Hindlimb muscle (tissue), 1 donor: ENCODE measurements around the gene RPRML. TPM values are rescaled to one million over a fixed set of nuclear protein-coding genes. Genes with fewer than 3 reads are reported as not detected.
"Not testable (repeated sequence)": the region's sequence is repeated elsewhere in the genome, so short reads cannot be mapped to it uniquely, and the experiment has no call there.

ENCODE experiments used
- DNase-seq: peaks from one replicate; pipeline ENCODE4 v3.0.0-alpha.2; 2013
- polyA plus RNA-seq: library from polyadenylated mRNA; unstranded; fragments of 120-200 nt; gene quantifications from one replicate; pipeline ENCODE4 v1.2.1, GENCODE V29; 2013; ENCODE audit not compliant: insufficient read length

RPRML gene
- polyA plus RNA-seq, result 0.36 TPM

GRCh38 chr17:46979147-46979863 lies at the start of gene RPRML:
Gene RPRML (minus strand): TSS chr17:46979253. CDS start chr17:46979007, 246 bp downstream.
- DNase-seq, result peak; percentile 32

DNA sequence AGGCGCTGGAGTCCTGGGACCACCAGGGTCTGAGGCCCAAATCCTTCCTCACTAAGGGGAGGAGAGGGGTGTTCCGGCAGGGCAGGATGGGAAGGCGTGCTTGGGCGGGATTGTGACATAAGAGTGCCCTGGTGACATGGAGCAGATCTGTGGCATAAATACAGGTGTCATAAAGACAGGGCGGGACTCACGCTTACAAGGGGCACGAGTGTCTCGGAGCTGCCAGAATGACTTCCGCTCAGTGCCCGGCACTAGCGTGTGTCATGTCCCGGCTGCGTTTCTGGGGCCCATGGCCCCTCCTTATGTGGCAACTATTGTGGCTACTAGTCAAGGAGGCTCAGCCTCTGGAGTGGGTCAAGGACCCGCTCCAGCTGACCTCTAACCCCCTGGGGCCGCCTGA lies 37.9 kb upstream of the RPRML start:
- DNase-seq, result not testable (repeated sequence)

GRCh38 chr17:47013341-47013740 lies 34.3 kb upstream of the RPRML start:
- DNase-seq, result no peak

GRCh38 chr17:47012457-47012856 lies 33.4 kb upstream of the RPRML start:
- no peak for DNase-seq

GRCh38 chr17:47009759-47010594 lies 30.9 kb upstream of the RPRML start:
- no peak for DNase-seq

DNA sequence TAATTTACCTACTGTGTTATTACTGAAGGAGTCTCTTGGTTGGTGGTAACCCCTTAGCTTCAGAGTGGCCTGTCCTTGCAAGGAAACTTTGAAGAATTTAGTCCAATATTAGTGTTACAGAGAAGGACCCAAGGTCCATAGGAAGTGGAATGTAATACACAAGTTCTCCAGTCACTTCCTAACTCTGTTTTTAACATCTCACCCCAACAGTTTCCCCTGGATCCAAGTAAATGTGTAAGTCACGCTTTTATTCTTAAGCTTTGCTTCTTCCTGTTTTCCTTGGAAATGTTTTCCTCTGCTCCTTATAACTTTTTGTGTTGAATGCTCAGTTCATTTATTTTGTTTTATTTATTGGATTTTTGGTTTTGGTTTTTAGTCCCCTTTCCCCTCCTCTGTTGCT lies 25.9 kb upstream of the RPRML start:
- DNase-seq, result no peak

GRCh38 chr17:47003864-47004263 lies 24.8 kb upstream of the RPRML start:
- DNase-seq, result not testable (repeated sequence)

- no peak for DNase-seq
These were observed 17.0 kb upstream of the RPRML start for GRCh38 chr17:46995841-46996571.

GRCh38 chr17:46994993-46995392 lies 15.9 kb upstream of the RPRML start:
- DNase-seq, result no peak

GRCh38 chr17:46991617-46992016 lies 12.6 kb upstream of the RPRML start:
- DNase-seq, result no peak

- no peak for DNase-seq
These were observed 10.8 kb upstream of the RPRML start for GRCh38 chr17:46989637-46990431.

GRCh38 chr17:46987927-46988326 lies 8.9 kb upstream of the RPRML start:
- not testable (repeated sequence) for DNase-seq

DNA sequence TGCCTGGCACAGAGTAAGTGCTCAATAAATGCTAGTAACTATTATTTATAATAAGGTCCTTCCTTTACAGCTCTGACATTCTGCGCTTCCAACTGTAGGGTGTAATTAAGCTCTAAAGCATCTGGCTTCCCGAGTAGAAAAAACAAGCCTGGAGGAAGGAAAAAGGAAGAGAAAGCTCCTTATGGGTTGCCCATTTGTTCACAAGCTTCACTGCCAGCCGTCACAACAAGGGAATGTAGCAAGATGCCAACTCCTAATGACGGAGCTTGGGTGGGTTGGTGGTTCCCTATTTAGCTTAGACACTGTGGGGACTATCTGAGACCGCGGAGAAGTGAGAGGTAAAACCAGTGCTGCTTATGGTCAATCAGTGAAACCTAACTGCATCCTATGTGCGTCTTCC lies 7.3 kb upstream of the RPRML start:
- no peak for DNase-seq

GRCh38 chr17:46984892-46985291 lies 5.8 kb upstream of the RPRML start:
- DNase-seq, result peak; percentile 23

DNA sequence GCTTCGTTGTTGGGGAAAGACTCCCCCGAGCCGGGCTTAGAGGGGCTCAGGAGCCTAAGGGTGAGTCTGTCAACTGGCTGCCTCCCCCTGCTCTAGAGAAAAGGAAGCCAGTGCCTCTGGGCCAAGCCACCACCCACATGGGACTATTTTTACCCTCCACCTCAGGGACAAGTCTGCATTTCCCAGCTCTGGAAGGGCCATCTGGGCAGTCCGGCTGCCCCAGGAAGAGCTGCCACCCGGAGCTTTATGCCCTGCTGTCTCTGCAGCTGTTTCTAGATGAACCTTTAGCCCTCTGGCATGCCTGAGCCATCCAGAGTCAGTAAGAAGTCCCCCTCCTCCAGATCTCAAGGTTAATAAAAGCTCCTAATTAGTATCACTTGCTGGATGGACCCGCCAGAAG lies 5.3 kb upstream of the RPRML start:
- no peak for DNase-seq

DNA sequence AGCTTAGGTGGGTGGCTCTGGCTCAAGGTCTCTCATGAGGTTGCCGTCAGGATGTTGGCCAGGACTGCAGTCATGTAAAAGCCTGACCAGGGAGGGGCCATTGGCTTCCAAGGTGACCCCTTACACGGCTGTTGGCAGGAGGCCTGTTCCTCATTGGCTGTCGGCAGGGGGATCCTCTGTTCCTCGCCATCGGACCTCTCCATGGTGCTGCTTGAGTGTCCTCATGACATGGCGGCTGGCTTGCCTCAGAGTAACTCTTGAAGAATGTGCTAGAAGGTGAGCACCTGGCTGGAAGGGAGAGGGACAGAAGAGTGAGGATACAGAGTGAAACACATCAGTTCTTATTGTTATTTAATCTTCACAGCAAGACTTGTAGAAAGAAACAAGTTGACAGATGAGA lies 4.7 kb upstream of the RPRML start:
- no peak for DNase-seq

DNA sequence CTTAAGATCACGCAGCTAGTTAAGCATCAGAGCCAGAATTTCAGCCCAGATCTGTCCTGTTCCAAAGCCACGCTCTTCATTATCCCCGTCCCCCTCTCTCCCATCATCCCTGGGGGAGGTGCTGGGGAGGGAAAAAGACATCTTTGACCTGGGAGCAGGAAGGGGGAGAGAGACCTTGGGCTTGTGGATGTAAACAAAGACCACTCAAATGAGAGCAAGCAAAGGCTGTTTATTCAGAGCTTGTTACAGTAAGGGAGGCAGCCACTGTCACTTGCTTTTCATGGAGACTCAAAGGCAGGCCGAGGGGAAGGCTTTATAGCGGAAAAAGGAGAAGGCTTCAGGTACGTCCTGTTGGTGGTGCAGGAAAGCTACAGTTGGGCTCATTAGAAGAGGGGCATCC lies 3.5 kb upstream of the RPRML start:
- DNase-seq, result no peak

GRCh38 chr17:46978489-46979146 lies 435 bp downstream of the RPRML start:
- DNase-seq, result no peak

GRCh38 chr17:46977750-46978488 lies 1.1 kb downstream of the RPRML start:
- DNase-seq, result no peak

- no peak for DNase-seq
These were observed 1.7 kb downstream of the RPRML start for GRCh38 chr17:46977348-46977747.
